ENCODE results near the gene OPRL1.

OPRL1 gene

GRCh38 chr20:64145458-64146300, 65.8 kb downstream of the OPRL1 start:
- no peak for DNase-seq

- peak; percentile 71 for DNase-seq
Observed at GRCh38 chr20:64146301-64146935, 66.5 kb downstream of the OPRL1 start.

GRCh38 chr20:64146936-64147477, 67.1 kb downstream of the OPRL1 start:
- no peak for DNase-seq

- DNase-seq: no peak
Observed at GRCh38 chr20:64148581-64148980, 68.7 kb downstream of the OPRL1 start.

GRCh38 chr20:64149141-64149540, 69.3 kb downstream of the OPRL1 start:
- no peak for DNase-seq

GRCh38 chr20:64149809-64150560, 70.1 kb downstream of the OPRL1 start:
- no peak for DNase-seq

Measured in NCI-H2171 (cell line).